Epithelial cell of proximal tubule (primary cell): Measurements from ENCODE around the gene WDPCP. TPM values are rescaled to one million over a fixed set of nuclear protein-coding genes. Genes with fewer than 3 reads are reported as not detected.

Experiments
- DNase-seq: peaks from one replicate; pipeline ENCODE4 v3.0.0-alpha.2; 2011; ENCODE audit warnings: low read depth
- H3K4me3 ChIP-seq: 2 replicates; pipeline ENCODE4 v1.5.1; 2011; ENCODE audit warnings: low read depth, mild to moderate bottlenecking, low read length
- CTCF ChIP-seq: conservative IDR thresholded peaks from 2 replicates; pipeline ENCODE4 v1.5.1; 2012; ENCODE audit warnings: low read depth, mild to moderate bottlenecking, low read length
- total RNA-seq: library from RNA; depleted of rRNA; stranded (reverse); fragments of >200 nt; gene quantifications from 2 replicates; pipeline ENCODE4 v1.2.3, GENCODE V29; 2015

WDPCP gene
- total RNA-seq, 1 donor from 2014 or later, result 1.6 TPM

- no peak for TF ChIP-seq CTCF
- H3K4me3 ChIP-seq, result no peak overlapping the region
- no peak for DNase-seq
Measured at GRCh38 chr2:63514781-63515180, 73.5 kb downstream of the WDPCP start.

GRCh38 chr2:63514237-63514716, 74.0 kb downstream of the WDPCP start:
- no peak for DNase-seq
- TF ChIP-seq CTCF, result no peak
- H3K4me3 ChIP-seq, result no peak overlapping the region

- no peak for TF ChIP-seq CTCF
- no peak for DNase-seq
- no peak overlapping the region for H3K4me3 ChIP-seq
Measured at GRCh38 chr2:63506320-63506719, 82.0 kb downstream of the WDPCP start.

- no peak for TF ChIP-seq CTCF
- no peak for DNase-seq
- H3K4me3 ChIP-seq, result no peak overlapping the region
Measured at GRCh38 chr2:63503818-63504217, 84.5 kb downstream of the WDPCP start.

GRCh38 chr2:63500398-63500797, 87.9 kb downstream of the WDPCP start:
- H3K4me3 ChIP-seq, result no peak overlapping the region
- TF ChIP-seq CTCF, result no peak
- no peak for DNase-seq

GRCh38 chr2:63497576-63497975, 90.7 kb downstream of the WDPCP start:
- TF ChIP-seq CTCF, result no peak
- DNase-seq, result no peak
- H3K4me3 ChIP-seq, result no peak overlapping the region

- no peak for DNase-seq
- no peak overlapping the region for H3K4me3 ChIP-seq
- TF ChIP-seq CTCF, result no peak
Measured at GRCh38 chr2:63494968-63495367, 93.3 kb downstream of the WDPCP start.
